Skeletal muscle cell (primary cell): ENCODE measurements around the gene PDE4C.

Source experiments
- DNase-seq: peaks from one replicate; pipeline ENCODE4 v3.0.0-alpha.2; 2010; ENCODE audit warnings: low read depth
- H3K4me3 ChIP-seq: 2 replicates; pipeline ENCODE4 v1.5.1; 2011; ENCODE audit warnings: low read depth, mild to moderate bottlenecking, control low read depth, low read length, moderate library complexity

PDE4C gene

GRCh38 chr19:18204394-18205199 lies 21.6 kb downstream of the PDE4C start:
- H3K4me3 ChIP-seq: peak overlapping the region; percentile 76
- DNase-seq: no peak

- peak; percentile 100 for DNase-seq
- H3K4me3 ChIP-seq: peak within 1 kb of the TSS; percentile 79
These were observed 22.3 kb downstream of the PDE4C start, which contains the start of gene RAB3A for GRCh38 chr19:18203863-18204393. Gene RAB3A (minus strand): TSS chr19:18204042. CDS start chr19:18202740, 1,302 bp downstream.

- DNase-seq: no peak
- H3K4me3 ChIP-seq: peak overlapping the region; percentile 79
These were observed 22.8 kb downstream of the PDE4C start for GRCh38 chr19:18203408-18203862.

GRCh38 chr19:18202778-18203407 lies 23.3 kb downstream of the PDE4C start:
- peak overlapping the region; percentile 79 for H3K4me3 ChIP-seq
- no peak for DNase-seq

- no peak overlapping the region for H3K4me3 ChIP-seq
- no peak for DNase-seq
These were observed 23.9 kb downstream of the PDE4C start for GRCh38 chr19:18202397-18202777.

GRCh38 chr19:18198374-18198773 lies 27.9 kb downstream of the PDE4C start:
- H3K4me3 ChIP-seq: no peak overlapping the region
- DNase-seq: no peak

GRCh38 chr19:18197941-18198340 lies 28.3 kb downstream of the PDE4C start:
- no peak for DNase-seq
- H3K4me3 ChIP-seq: no peak overlapping the region

- no peak overlapping the region for H3K4me3 ChIP-seq
- DNase-seq: no peak
These were observed 28.9 kb downstream of the PDE4C start for GRCh38 chr19:18197306-18197705.

GRCh38 chr19:18196511-18196845 lies 29.8 kb downstream of the PDE4C start:
- no peak overlapping the region for H3K4me3 ChIP-seq
- no peak for DNase-seq

GRCh38 chr19:18194554-18195238 lies 31.5 kb downstream of the PDE4C start:
- no peak overlapping the region for H3K4me3 ChIP-seq
- no peak for DNase-seq

- H3K4me3 ChIP-seq: peak overlapping the region; percentile 85
- no peak for DNase-seq
These were observed 32.1 kb downstream of the PDE4C start for GRCh38 chr19:18194181-18194530.

- DNase-seq: no peak
- peak overlapping the region; percentile 85 for H3K4me3 ChIP-seq
These were observed 32.7 kb downstream of the PDE4C start for GRCh38 chr19:18193388-18194180.

GRCh38 chr19:18192673-18193387 lies 33.4 kb downstream of the PDE4C start, which contains the start of gene MPV17L2:
Gene MPV17L2 (plus strand): TSS chr19:18193218. CDS start chr19:18193282, 64 bp downstream.
- peak; percentile 100 for DNase-seq
- H3K4me3 ChIP-seq: peak within 1 kb of the TSS; percentile 85

GRCh38 chr19:18191640-18192062 lies 34.6 kb downstream of the PDE4C start:
- peak overlapping the region; percentile 60 for H3K4me3 ChIP-seq
- no peak for DNase-seq

GRCh38 chr19:18190278-18190677 lies 36.0 kb downstream of the PDE4C start:
- no peak for DNase-seq
- no peak overlapping the region for H3K4me3 ChIP-seq

- DNase-seq: no peak
- no peak overlapping the region for H3K4me3 ChIP-seq
These were observed 40.7 kb downstream of the PDE4C start for GRCh38 chr19:18185538-18185937.

GRCh38 chr19:18183529-18183928 lies 42.7 kb downstream of the PDE4C start:
- no peak overlapping the region for H3K4me3 ChIP-seq
- DNase-seq: no peak

GRCh38 chr19:18179957-18180356 lies 46.3 kb downstream of the PDE4C start:
- no peak overlapping the region for H3K4me3 ChIP-seq
- DNase-seq: no peak
